Duodenal mucosa (tissue), 2 donors: ENCODE results near the gene SNRNP70.
A peak's percentile ranks its signal among the peaks of the same experiment; 100 is the strongest.
"Not testable (repeated sequence)": the region's sequence is repeated elsewhere in the genome, so short reads cannot be mapped to it uniquely, and the experiment has no call there.

ENCODE experiments used
- H3K27ac ChIP-seq: one replicate; pipeline ENCODE4 v1.7.0; 2013; ENCODE audit warnings: low read depth, low read length
- H3K27me3 ChIP-seq, 2 donors: one replicate each; pipeline ENCODE4 v1.7.0; 2013; ENCODE audit warnings: low read length in 2 of 2, control low read depth in 1 of 2; ENCODE audit not compliant: insufficient read depth in 2 of 2, control insufficient read depth in 1 of 2
- H3K36me3 ChIP-seq, 2 donors: one replicate each; pipeline ENCODE4 v1.7.0; 2013; ENCODE audit warnings: low read length in 2 of 2, control low read depth in 1 of 2; ENCODE audit not compliant: insufficient read depth in 2 of 2, control insufficient read depth in 1 of 2
- H3K4me1 ChIP-seq, 2 donors: one replicate each; pipeline ENCODE4 v1.7.0; 2013; ENCODE audit warnings: low read length in 2 of 2, control low read depth in 1 of 2; ENCODE audit not compliant: insufficient read depth in 2 of 2, control insufficient read depth in 1 of 2
- H3K4me3 ChIP-seq, 2 donors: one replicate each; pipeline ENCODE4 v1.7.0; 2013; ENCODE audit warnings: low read length in 2 of 2, low read depth in 1 of 2
- H3K9ac ChIP-seq, 2 donors: one replicate each; pipeline ENCODE4 v1.7.0; 2013; ENCODE audit warnings: low read length in 2 of 2, low read depth in 1 of 2
- H3K9me3 ChIP-seq, 2 donors: one replicate each; pipeline ENCODE4 v1.7.0; 2013; ENCODE audit warnings: low read length in 2 of 2, control low read depth in 1 of 2; ENCODE audit not compliant: control insufficient read depth in 1 of 2

Gene SNRNP70

GRCh38 chr19:49085020-49085867 lies at the start of gene SNRNP70:
Gene SNRNP70 (plus strand): TSS chr19:49085451. CDS start chr19:49086415, 964 bp downstream.
- Histone ChIP-seq H3K9me3 (no peaks in the 10 kb centered on the region), H3K27me3 (no peaks in the 10 kb centered on the region), H3K36me3 (peaks cover 9 to 20% of the 10 kb centered on the region in 2 donors), H3K27ac (peak within 1 kb of the TSS; percentile 84), H3K4me3 (peak within 1 kb of the TSS; percentile 81 to 99), H3K4me1 (peaks cover 9 to 13% of the 10 kb centered on the region in 2 donors), H3K9ac (peak within 1 kb of the TSS; percentile 82 to 94)

GRCh38 chr19:49036815-49037214 lies 48.4 kb upstream of the SNRNP70 start, which contains the start of gene CGB1:
Gene CGB1 (minus strand): TSS chr19:49036895. CDS start chr19:49036711, 184 bp downstream.
- H3K4me3 ChIP-seq, H3K4me1 ChIP-seq, H3K36me3 ChIP-seq, H3K27me3 ChIP-seq, H3K9me3 ChIP-seq, H3K27ac ChIP-seq, H3K9ac ChIP-seq: not testable (repeated sequence)

- not testable (repeated sequence) for H3K9me3 ChIP-seq, H3K4me3 ChIP-seq
Observed at GRCh38 chr19:49038111-49038510, 47.1 kb upstream of the SNRNP70 start.

GRCh38 chr19:49038557-49039276 lies 46.5 kb upstream of the SNRNP70 start:
- not testable (repeated sequence) for H3K36me3 ChIP-seq, H3K9ac ChIP-seq, H3K4me3 ChIP-seq, H3K27me3 ChIP-seq, H3K4me1 ChIP-seq, H3K27ac ChIP-seq, H3K9me3 ChIP-seq

More at GRCh38 chr19:49038111-49038510, 47.1 kb upstream of the SNRNP70 start:
- H3K27me3 ChIP-seq, H3K36me3 ChIP-seq, H3K27ac ChIP-seq, H3K9ac ChIP-seq, H3K4me1 ChIP-seq: not testable (repeated sequence)

GRCh38 chr19:49039736-49040135 lies 45.5 kb upstream of the SNRNP70 start:
- H3K27ac ChIP-seq, H3K27me3 ChIP-seq, H3K9me3 ChIP-seq, H3K4me3 ChIP-seq, H3K9ac ChIP-seq, H3K36me3 ChIP-seq, H3K4me1 ChIP-seq: not testable (repeated sequence)

- Histone ChIP-seq H3K27me3 (no peaks in the 10 kb centered on the region), H3K36me3 (no peaks in the 10 kb centered on the region), H3K4me1 (no peaks in the 10 kb centered on the region), H3K27ac (no peak overlapping the region), H3K4me3 (no peak overlapping the region), H3K9ac (no peak overlapping the region), H3K9me3 (no peaks in the 10 kb centered on the region)
Observed at GRCh38 chr19:49042177-49042576, 43.1 kb upstream of the SNRNP70 start.

- not testable (repeated sequence) for H3K27me3 ChIP-seq, H3K27ac ChIP-seq, H3K36me3 ChIP-seq, H3K9ac ChIP-seq, H3K4me3 ChIP-seq, H3K9me3 ChIP-seq, H3K4me1 ChIP-seq
Observed at GRCh38 chr19:49042666-49043065, 42.6 kb upstream of the SNRNP70 start.

- not testable (repeated sequence) for H3K27me3 ChIP-seq, H3K27ac ChIP-seq, H3K9me3 ChIP-seq, H3K9ac ChIP-seq, H3K4me1 ChIP-seq, H3K4me3 ChIP-seq, H3K36me3 ChIP-seq
Observed at GRCh38 chr19:49043548-49043947, 41.7 kb upstream of the SNRNP70 start, which contains the start of gene CGB5. Gene CGB5 (plus strand): TSS chr19:49043848. CDS start chr19:49044210, 362 bp downstream.

GRCh38 chr19:49049011-49049410 lies 36.2 kb upstream of the SNRNP70 start, which contains the start of gene CGB8:
Gene CGB8 (minus strand): TSS chr19:49049111. CDS start chr19:49048739, 372 bp downstream.
- not testable (repeated sequence) for H3K4me3 ChIP-seq, H3K27me3 ChIP-seq, H3K4me1 ChIP-seq, H3K9ac ChIP-seq, H3K27ac ChIP-seq, H3K36me3 ChIP-seq, H3K9me3 ChIP-seq

- not testable (repeated sequence) for H3K9ac ChIP-seq, H3K27me3 ChIP-seq, H3K4me3 ChIP-seq, H3K27ac ChIP-seq, H3K4me1 ChIP-seq, H3K36me3 ChIP-seq, H3K9me3 ChIP-seq
Observed at GRCh38 chr19:49049834-49050233, 35.4 kb upstream of the SNRNP70 start.
